Body of pancreas (tissue), 4 donors: ENCODE data around the gene GABRG3.

Experiments used
- POLR2A ChIP-seq, 3 donors: fragments of 450-650 bp; IDR thresholded peaks; one replicate each; pipeline ENCODE4 v1.6.1; 2016; ENCODE audit warnings: antibody characterized with exemption in 3 of 3, mild to moderate bottlenecking in 2 of 3
- TF ChIP-seq, protein P1 (sequence below), 7 experiments: fragments of 450-650 bp in 4 of 7; fragments of 200-600 bp in 3 of 7; sonication (generic) in 3 of 7; IDR thresholded peaks; one replicate each; pipeline ENCODE4 v1.5.1; 2016 to 2019; ENCODE audit warnings: antibody characterized with exemption in 7 of 7

DNA sequence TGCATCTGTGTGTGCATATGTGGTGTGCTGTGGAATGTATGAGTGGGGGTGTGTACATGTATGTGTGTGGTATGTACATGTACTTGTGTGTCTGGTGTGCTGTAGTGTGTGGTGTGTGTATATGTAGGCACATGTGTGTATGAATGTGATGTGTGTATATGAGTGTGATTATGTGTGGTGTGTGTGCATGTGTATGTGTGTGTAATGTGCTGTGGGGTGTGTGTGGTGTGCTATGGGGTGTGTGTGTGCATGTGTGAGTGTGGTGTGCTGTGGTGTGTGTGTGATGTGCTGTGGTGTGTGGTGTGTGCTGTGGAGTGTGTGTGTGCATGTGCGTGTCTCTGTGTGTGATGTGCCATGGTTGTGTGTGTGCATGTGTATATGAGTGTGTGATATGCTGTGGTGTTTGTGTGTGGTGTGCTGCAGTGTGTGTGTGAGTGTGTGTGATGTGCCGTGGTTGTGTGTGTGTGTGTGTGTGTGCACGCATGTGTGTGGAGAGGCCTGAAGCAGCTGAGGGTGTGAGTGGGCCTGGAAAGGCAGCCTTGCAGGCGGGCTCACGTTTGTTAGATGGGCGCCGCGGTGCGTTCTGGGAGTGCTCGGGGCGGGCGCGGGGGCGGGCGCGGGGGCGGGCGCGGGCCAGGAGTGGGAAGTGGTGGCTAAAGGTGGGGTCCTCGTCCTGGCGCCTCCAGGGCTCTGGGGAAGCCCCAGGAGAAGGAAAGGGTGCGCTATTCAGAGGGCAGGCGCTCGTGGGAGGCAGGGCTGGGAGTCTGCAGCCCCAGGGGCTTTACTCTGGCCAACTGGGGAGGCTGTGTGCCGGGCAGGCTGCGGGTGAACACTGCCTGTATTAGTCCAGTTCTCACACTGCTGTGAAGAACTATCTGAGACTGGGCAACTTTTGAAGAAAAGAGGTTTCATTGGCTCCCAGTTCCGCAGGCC, 116.9 kb downstream of the GABRG3 start:
- no peak for TF ChIP-seq POLR2A (IDR thresholded peaks at IDR 0.05)
- TF ChIP-seq, protein P1, sequence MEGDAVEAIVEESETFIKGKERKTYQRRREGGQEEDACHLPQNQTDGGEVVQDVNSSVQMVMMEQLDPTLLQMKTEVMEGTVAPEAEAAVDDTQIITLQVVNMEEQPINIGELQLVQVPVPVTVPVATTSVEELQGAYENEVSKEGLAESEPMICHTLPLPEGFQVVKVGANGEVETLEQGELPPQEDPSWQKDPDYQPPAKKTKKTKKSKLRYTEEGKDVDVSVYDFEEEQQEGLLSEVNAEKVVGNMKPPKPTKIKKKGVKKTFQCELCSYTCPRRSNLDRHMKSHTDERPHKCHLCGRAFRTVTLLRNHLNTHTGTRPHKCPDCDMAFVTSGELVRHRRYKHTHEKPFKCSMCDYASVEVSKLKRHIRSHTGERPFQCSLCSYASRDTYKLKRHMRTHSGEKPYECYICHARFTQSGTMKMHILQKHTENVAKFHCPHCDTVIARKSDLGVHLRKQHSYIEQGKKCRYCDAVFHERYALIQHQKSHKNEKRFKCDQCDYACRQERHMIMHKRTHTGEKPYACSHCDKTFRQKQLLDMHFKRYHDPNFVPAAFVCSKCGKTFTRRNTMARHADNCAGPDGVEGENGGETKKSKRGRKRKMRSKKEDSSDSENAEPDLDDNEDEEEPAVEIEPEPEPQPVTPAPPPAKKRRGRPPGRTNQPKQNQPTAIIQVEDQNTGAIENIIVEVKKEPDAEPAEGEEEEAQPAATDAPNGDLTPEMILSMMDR (IDR thresholded peaks at IDR 0.05), result no peak
